Measurements from ENCODE around the gene ST6GALNAC3.

The ST6GALNAC3 gene

GRCh38 chr1:76388261-76388660, 313.7 kb downstream of the ST6GALNAC3 start:
- H3K4me2 ChIP-seq = no peak overlapping the region
- H3K79me2 ChIP-seq (ENCODE audit: insufficient read depth, low read depth) = no peaks in the 10 kb centered on the region
- H4K20me1 ChIP-seq (ENCODE audit: insufficient read depth) = no peaks in the 10 kb centered on the region
- TF ChIP-seq CTCF (conservative IDR thresholded peaks at IDR 0.05; ENCODE audit: low read depth, low read length) = no peak
- no peaks in the 10 kb centered on the region for H3K27me3 ChIP-seq (ENCODE audit: insufficient read depth, low read depth)
- H3K36me3 ChIP-seq (ENCODE audit: insufficient read depth) = no peaks in the 10 kb centered on the region
- no peaks in the 10 kb centered on the region for H3K4me1 ChIP-seq (ENCODE audit: low read depth, poor library complexity, severe bottlenecking)
- no peak overlapping the region for H3K27ac ChIP-seq
- H3K4me3 ChIP-seq (IDR thresholded peaks at IDR 0.05; ENCODE audit: insufficient read depth, low read depth, low read length) = no peak overlapping the region
- H3K9ac ChIP-seq = no peak overlapping the region
- no peak overlapping the region for H2AFZ ChIP-seq (ENCODE audit: low read depth)

- H3K36me3 ChIP-seq (ENCODE audit: insufficient read depth) = no peaks in the 10 kb centered on the region
- TF ChIP-seq CTCF (conservative IDR thresholded peaks at IDR 0.05; ENCODE audit: low read depth, low read length) = no peak
- H4K20me1 ChIP-seq (ENCODE audit: insufficient read depth) = no peaks in the 10 kb centered on the region
- H3K27me3 ChIP-seq (ENCODE audit: insufficient read depth, low read depth) = no peaks in the 10 kb centered on the region
- H2AFZ ChIP-seq (ENCODE audit: low read depth) = no peak overlapping the region
- no peak overlapping the region for H3K4me3 ChIP-seq (IDR thresholded peaks at IDR 0.05; ENCODE audit: insufficient read depth, low read depth, low read length)
- H3K27ac ChIP-seq = no peak overlapping the region
- H3K4me2 ChIP-seq = no peak overlapping the region
- no peaks in the 10 kb centered on the region for H3K4me1 ChIP-seq (ENCODE audit: low read depth, poor library complexity, severe bottlenecking)
- no peaks in the 10 kb centered on the region for H3K79me2 ChIP-seq (ENCODE audit: insufficient read depth, low read depth)
- no peak overlapping the region for H3K9ac ChIP-seq
Measured at GRCh38 chr1:76390456-76390855, 315.9 kb downstream of the ST6GALNAC3 start.

DNA sequence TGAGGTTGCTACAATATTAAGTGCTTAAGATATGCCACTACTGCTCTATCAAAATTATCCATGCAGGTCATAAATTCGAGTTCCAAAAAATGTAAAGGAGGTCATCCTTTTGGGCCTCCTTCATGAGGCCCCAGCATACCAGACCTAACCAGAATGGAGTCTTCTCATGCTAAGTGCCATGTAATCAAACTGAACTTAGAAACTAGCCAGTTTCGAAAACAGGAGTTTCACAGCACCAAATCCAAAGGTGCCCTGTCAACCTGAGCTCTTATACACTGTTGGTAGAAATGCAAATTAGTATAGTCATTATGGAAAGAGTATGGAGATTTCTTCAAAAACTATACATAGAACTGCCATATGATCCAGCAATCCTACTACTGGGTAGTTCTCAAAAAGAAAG, 320.5 kb downstream of the ST6GALNAC3 start:
- Histone ChIP-seq H3K36me3 (ENCODE audit: insufficient read depth) (no peaks in the 10 kb centered on the region), H3K27ac (no peak overlapping the region), H3K9ac (no peak overlapping the region), H2AFZ (ENCODE audit: low read depth) (no peak overlapping the region), H4K20me1 (ENCODE audit: insufficient read depth) (no peaks in the 10 kb centered on the region), H3K4me2 (no peak overlapping the region), H3K4me1 (ENCODE audit: low read depth, poor library complexity, severe bottlenecking) (no peaks in the 10 kb centered on the region), H3K79me2 (ENCODE audit: insufficient read depth, low read depth) (no peaks in the 10 kb centered on the region), H3K27me3 (ENCODE audit: insufficient read depth, low read depth) (no peaks in the 10 kb centered on the region), H3K4me3 (IDR thresholded peaks at IDR 0.05; ENCODE audit: insufficient read depth, low read depth, low read length) (no peak overlapping the region)
- TF ChIP-seq CTCF (conservative IDR thresholded peaks at IDR 0.05; ENCODE audit: low read depth, low read length) = no peak

DNA sequence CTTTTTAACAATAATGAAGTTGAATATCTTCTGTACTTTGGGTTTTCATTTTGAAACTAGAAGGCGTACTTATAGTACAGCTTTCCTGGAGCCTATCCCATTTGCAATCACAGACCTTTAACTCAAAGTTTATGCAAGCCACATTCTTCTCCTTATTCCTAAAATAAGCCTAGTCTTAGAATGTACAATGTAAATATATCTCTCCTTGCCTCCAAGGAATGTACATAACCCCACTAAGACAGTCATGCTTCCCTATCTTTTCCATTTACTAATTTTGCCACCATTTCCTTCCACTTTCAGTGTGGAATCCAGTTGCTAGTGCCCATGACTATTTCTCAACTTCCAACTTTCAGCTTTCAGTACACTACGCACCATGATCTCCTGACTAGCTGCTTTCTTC, 327.6 kb downstream of the ST6GALNAC3 start:
- Histone ChIP-seq H3K4me2 (no peak overlapping the region), H3K4me3 (IDR thresholded peaks at IDR 0.05; ENCODE audit: insufficient read depth, low read depth, low read length) (no peak overlapping the region), H3K9ac (no peak overlapping the region), H4K20me1 (ENCODE audit: insufficient read depth) (no peaks in the 10 kb centered on the region), H3K79me2 (ENCODE audit: insufficient read depth, low read depth) (no peaks in the 10 kb centered on the region), H3K27me3 (ENCODE audit: insufficient read depth, low read depth) (no peaks in the 10 kb centered on the region), H3K4me1 (ENCODE audit: low read depth, poor library complexity, severe bottlenecking) (no peaks in the 10 kb centered on the region), H3K27ac (no peak overlapping the region), H2AFZ (ENCODE audit: low read depth) (no peak overlapping the region), H3K36me3 (ENCODE audit: insufficient read depth) (no peaks in the 10 kb centered on the region)
- TF ChIP-seq CTCF (conservative IDR thresholded peaks at IDR 0.05; ENCODE audit: low read depth, low read length) = no peak

- Histone ChIP-seq H3K27me3 (ENCODE audit: insufficient read depth, low read depth) (no peaks in the 10 kb centered on the region), H3K9ac (no peak overlapping the region), H3K4me2 (no peak overlapping the region), H3K36me3 (ENCODE audit: insufficient read depth) (no peaks in the 10 kb centered on the region), H3K4me1 (ENCODE audit: low read depth, poor library complexity, severe bottlenecking) (no peaks in the 10 kb centered on the region), H4K20me1 (ENCODE audit: insufficient read depth) (no peaks in the 10 kb centered on the region), H3K27ac (no peak overlapping the region), H3K4me3 (IDR thresholded peaks at IDR 0.05; ENCODE audit: insufficient read depth, low read depth, low read length) (no peak overlapping the region), H3K79me2 (ENCODE audit: insufficient read depth, low read depth) (no peaks in the 10 kb centered on the region), H2AFZ (ENCODE audit: low read depth) (no peak overlapping the region)
- TF ChIP-seq CTCF (conservative IDR thresholded peaks at IDR 0.05; ENCODE audit: low read depth, low read length) = no peak
Measured at GRCh38 chr1:76408303-76408702, 333.8 kb downstream of the ST6GALNAC3 start.

Measured in KMS-11 (cell line).